HG02938 (cell line): ENCODE measurements around the gene MMP15.
"Not testable (repeated sequence)": the region's sequence is repeated elsewhere in the genome, so short reads cannot be mapped to it uniquely, and the experiment has no call there.

Source experiments
- ATAC-seq: cut with Tn5 transposase; IDR thresholded peaks from one replicate; pipeline ENCODE4 v1.9.1; 2021; ENCODE audit warnings: mild to moderate bottlenecking, moderate library complexity; ENCODE audit not compliant: unreplicated experiment

Gene MMP15

GRCh38 chr16:58025351-58026138 lies at the start of gene MMP15:
Gene MMP15, plus strand, starts transcription at chr16:58025754. Its CDS starts 597 bp downstream, at chr16:58026351.
- ATAC-seq: no peak

GRCh38 chr16:57976331-57976796 lies 49.2 kb upstream of the MMP15 start:
- no peak for ATAC-seq

- ATAC-seq: no peak
Observed at GRCh38 chr16:57977418-57978069, 48.0 kb upstream of the MMP15 start.

DNA sequence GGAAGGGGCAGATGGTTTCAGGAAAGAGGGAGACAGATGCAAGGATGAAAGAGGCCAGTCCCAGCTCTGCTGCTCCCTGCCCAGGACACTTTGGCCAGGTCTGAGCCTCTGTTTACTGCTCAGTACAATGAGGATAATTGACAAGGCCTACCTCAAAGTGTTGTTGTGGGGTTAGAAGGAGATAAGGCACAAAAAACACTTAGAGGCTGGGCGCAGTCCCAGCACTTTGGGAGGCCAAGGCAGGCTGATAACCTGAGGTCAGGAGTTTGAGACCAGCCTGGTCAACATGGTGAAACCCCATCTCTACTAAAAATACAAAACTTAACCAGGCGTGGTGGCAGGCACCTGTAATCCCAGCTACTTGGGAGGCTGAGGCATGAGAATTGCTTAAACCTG lies 47.5 kb upstream of the MMP15 start:
- ATAC-seq: not testable (repeated sequence)

GRCh38 chr16:57979006-57979585 lies 46.5 kb upstream of the MMP15 start:
- no peak for ATAC-seq

DNA sequence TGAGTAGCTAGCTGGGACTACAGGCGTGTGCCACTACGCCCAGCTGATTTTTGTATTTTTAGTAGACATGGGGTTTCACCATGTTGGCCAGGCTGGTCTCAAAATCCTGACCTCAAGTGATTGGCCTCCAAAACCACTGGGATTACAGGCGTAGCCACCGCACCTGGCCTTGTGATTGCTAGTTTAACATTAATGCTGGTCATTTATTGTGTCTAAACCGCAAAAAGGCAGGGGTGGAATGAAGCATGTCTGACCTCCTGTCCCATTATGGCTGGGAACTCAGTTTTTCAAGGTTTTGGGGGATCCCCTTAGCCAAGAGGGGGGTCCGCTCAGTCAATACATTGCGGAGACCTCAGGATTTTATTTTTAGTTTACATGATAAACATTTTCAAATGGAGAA lies 43.9 kb upstream of the MMP15 start:
- no peak for ATAC-seq

DNA sequence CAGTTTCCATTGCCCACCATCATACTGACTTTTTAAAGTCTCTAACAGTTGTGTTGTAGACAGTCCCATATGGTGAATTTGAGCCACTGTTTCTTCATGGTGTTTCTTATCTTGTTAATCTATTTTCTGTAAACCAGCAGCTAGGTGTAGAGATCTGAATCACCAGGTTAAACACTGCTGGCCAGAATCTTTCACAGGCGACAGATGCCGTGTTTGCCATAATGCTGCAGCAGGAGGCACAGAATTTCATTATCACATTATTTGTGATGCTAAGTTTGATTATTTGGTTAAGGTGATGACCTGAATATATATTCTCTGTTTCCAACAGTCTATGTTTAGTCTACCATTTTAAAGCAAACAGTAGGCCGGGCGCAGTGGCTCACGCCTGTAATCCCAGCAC lies 43.2 kb upstream of the MMP15 start:
- no peak for ATAC-seq

- ATAC-seq: peak; percentile 72
Observed at GRCh38 chr16:57984443-57985203, 40.9 kb upstream of the MMP15 start.

DNA sequence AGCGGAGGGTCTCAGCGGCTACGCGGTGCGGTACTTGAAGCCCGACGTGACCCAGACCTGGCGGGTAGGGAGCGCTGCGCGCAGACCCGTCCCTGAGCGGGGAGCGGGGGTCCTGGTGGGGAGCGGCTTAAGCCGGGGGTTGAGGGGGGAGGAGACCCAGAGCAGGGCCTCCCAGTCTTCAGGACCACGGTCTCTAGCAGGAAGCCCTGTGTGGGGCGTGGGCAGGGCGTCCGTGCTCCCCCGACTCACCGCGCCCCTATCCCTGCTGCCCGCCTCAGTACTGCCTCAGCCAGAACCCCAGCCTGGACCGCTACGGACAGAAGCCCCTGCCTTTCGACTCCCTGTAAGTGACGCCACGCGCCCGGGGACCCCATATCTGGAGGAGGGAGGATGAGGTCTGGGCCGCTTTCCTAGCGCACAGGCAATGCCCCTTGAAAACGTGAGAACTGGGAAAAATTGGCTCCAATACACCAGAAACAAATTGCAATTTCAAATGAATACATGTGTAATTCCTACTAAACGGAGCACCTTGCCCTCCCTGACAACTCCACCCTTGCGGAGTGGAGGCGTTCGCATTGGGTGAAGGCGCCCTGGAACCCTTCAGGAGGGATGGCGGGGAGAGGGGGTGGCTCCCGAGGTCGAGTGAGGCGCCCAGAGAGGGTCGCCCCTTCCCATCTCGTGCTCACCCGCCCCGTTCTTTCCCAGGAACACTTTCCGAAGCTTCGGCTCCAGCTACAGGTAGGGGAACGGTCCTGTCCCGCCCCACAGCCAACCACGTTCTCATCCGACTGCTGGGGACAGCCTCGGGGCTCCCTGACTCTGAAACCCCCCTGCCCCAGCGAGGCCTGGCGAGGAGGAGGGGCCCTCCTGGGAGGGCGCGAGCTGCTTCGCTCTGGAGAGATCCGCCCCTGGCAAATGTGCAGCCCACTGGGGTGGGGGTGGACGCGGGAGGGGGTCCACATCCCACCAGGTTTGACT lies 40.1 kb upstream of the MMP15 start:
- ATAC-seq: no peak

- no peak for ATAC-seq
Observed at GRCh38 chr16:57986196-57986595, 39.4 kb upstream of the MMP15 start.

GRCh38 chr16:57987441-57988177 lies 37.9 kb upstream of the MMP15 start:
- no peak for ATAC-seq

- ATAC-seq: no peak
Observed at GRCh38 chr16:57988929-57989328, 36.6 kb upstream of the MMP15 start.

DNA sequence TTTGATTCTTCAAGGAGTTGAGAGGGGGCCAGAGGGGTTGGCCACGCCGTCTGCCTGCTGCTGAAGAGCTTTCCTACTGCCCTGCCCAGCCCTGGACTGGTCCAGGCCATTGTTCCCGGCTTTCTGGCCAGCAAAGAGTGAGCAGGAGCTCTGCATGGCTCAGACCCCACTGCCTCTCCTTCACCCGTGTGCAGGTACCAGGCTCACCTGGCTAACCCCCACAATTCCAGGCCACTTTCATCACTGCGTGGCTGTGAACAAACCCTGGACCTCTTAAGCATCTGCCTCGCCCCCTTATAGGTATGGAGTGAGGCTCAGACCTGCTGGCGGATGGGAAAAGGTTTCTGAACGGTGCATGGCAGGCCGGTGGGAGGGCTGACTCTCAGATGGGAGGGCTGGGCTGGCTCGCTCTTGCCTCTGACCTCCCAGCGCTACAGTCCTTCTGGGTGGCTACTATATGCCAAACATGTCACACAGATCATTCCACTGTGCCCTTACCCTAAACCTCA lies 33.9 kb upstream of the MMP15 start:
- no peak for ATAC-seq

- ATAC-seq: no peak
Observed at GRCh38 chr16:57992084-57992483, 33.5 kb upstream of the MMP15 start.

DNA sequence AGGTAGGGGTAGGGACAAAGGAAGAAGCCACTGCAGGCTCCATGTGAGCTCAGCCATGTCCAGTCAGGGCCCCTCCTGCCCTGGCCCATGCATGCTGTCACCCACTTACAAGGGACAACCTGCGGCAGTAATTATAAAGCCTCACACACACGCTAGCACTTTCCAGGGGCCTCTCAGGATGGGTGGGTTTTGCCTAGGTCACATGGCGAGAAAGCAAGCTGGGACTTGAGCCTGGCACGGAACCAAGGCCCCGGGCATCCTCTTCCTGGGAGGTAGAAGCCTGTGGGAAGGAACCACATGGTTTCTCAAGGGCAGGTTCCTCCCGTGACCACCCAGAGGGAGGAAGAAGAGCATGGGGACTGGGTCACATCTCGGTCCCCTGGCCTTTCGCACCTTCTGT lies 32.1 kb upstream of the MMP15 start:
- ATAC-seq: no peak

GRCh38 chr16:57993897-57994296 lies 31.7 kb upstream of the MMP15 start:
- ATAC-seq: no peak

DNA sequence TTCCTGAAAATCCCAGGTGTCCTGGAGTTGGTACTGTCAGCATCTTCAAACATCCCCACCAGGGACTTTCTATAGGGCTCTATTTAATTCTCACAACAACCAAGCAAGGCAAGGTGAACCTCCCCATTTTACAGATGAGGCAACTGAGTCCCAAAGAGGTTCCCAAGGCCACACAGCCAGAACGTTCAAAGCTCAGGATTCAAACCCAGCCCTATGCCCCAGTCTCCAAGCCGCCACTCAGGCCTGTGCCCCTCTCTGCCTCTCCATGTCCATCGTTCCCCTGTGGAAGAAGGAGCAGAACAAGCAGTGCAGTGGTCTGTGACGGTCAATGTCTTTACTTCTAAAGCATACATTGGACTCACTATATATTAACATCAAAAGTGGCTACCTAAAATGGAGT lies 31.2 kb upstream of the MMP15 start:
- no peak for ATAC-seq

DNA sequence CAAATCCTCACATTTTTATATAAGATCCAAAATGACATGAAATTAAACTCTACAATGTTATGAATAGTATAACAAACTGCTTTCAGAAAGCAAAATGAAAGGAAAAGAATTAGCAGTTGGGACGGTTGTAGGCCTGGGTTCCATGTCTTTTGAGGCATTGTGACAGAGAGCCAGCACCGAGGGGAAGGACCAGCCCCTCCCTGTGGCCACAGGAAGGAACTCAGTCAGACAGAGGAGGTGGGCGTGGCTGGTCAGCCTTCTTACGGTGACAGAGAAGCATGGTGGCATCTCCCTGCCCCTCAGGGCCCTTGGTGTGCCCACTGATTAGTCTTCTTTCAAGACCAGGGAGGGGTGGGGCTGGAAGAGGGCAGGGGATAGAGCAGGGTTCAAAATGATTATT lies 30.8 kb upstream of the MMP15 start:
- ATAC-seq: no peak

DNA sequence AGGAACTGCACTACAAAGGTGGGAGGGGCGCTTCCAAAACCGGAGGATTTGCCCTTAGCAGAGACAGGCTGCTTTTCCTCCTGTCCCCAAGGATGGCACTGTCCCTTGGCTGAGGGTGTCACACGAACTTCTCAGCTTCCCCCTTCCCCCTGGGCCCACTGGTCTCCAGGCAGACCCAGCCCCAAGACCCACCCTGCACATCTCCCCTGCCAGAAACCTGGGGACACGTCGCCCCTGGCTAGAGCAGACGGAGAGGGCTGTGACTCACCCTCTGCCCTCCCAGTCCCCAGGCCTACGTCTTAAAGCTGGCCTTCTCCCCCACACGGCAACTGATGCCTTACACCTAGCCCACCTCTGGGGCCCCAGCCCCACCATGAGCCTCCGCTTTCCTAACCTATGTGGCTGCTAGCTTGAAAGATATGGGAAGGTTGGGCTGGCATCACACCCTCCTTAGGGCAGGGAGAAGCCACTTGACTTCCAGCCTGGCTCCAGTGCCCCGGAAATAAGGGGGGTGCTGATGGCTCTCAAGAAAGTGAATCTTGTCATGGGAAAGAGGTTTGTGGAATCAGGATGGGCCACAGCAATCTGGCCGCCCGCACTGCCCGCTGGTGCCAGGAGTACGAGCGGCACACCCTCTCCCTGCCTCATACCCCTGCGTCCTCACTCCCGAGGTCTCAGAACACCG lies 29.7 kb upstream of the MMP15 start:
- ATAC-seq: no peak
